ENCODE measurements around the gene RAD17.

RAD17 gene

GRCh38 chr5:69462170-69462569 lies 92.6 kb downstream of the RAD17 start:
- no peak for DNase-seq
